Measurements from ENCODE around the gene MDH1.

GRCh38 chr2:63631501-63631900 lies 42.7 kb downstream of the MDH1 start:
- no peak for TF ChIP-seq CTCF (IDR thresholded peaks at IDR 0.05)
- no peak for TF ChIP-seq POLR2A (IDR thresholded peaks at IDR 0.05; ENCODE audit: low read length)
- TF ChIP-seq RFX5 (IDR thresholded peaks at IDR 0.05) = no peak

All from A549 (cell line).